GM23338 (cell line): ENCODE data around the gene METTL24. TPM values are rescaled to one million over a fixed set of nuclear protein-coding genes. Genes with fewer than 3 reads are reported as not detected.
A peak's percentile ranks its signal among the peaks of the same experiment; 100 is the strongest.

Source experiments
- ATAC-seq: fragments of 200-7000 bp; cut with Tn5 transposase; 3 replicates; pipeline ENCODE4 v1.9.1; 2020
- DNase-seq: peaks from one replicate; pipeline ENCODE4 v3.0.0-alpha.2; 2015; ENCODE audit warnings: low spot score
- H2AFZ ChIP-seq: fragments of 200-600 bp; sonication (generic); 2 replicates; pipeline ENCODE4 v1.8.0; 2016; ENCODE audit warnings: antibody characterized with exemption, mild to moderate bottlenecking, moderate library complexity
- H3F3A ChIP-seq: fragments of 200-600 bp; sonication (generic); replicated peaks from 2 replicates; pipeline ENCODE4 v1.8.0; 2017; ENCODE audit warnings: antibody characterized with exemption, mixed run types, low read depth
- H3K27ac ChIP-seq: fragments of 200-600 bp; sonication (generic); 2 replicates; pipeline ENCODE4 v1.6.1; 2016; ENCODE audit warnings: low read depth
- H3K27me3 ChIP-seq: fragments of 200-600 bp; sonication (generic); 2 replicates; pipeline ENCODE4 v1.8.0; 2016; ENCODE audit warnings: mild to moderate bottlenecking, mixed run types, moderate library complexity; ENCODE audit not compliant: insufficient read depth
- H3K36me3 ChIP-seq: fragments of 200-600 bp; sonication (generic); 2 replicates; pipeline ENCODE4 v1.8.0; 2016; ENCODE audit warnings: mild to moderate bottlenecking; ENCODE audit not compliant: insufficient read depth
- H3K4me1 ChIP-seq: fragments of 200-600 bp; sonication (generic); 2 replicates; pipeline ENCODE4 v1.8.0; 2016; ENCODE audit warnings: mild to moderate bottlenecking, moderate library complexity; ENCODE audit not compliant: insufficient read depth
- H3K4me2 ChIP-seq: fragments of 200-600 bp; sonication (generic); 2 replicates; pipeline ENCODE4 v1.7.1; 2017; ENCODE audit warnings: mixed run types
- H3K4me3 ChIP-seq: fragments of 200-600 bp; sonication (generic); 2 replicates; pipeline ENCODE4 v1.6.1; 2016; ENCODE audit warnings: mixed run types
- H3K79me2 ChIP-seq: fragments of 200-600 bp; sonication (generic); replicated peaks from 2 replicates; pipeline ENCODE4 v1.8.0; 2017; ENCODE audit warnings: mild to moderate bottlenecking; ENCODE audit not compliant: insufficient read depth
- H3K9me2 ChIP-seq: fragments of 200-600 bp; sonication (generic); 2 replicates; pipeline ENCODE4 v1.8.0; 2017; ENCODE audit not compliant: insufficient read depth
- H4K20me1 ChIP-seq: fragments of 200-600 bp; sonication (generic); replicated peaks from 2 replicates; pipeline ENCODE4 v1.8.0; 2017; ENCODE audit warnings: mild to moderate bottlenecking; ENCODE audit not compliant: insufficient read depth
- H3K27ac Mint-ChIP-seq: 2 replicates; pipeline ENCODE4 v1.8.0; 2020; ENCODE audit warnings: inconsistent platforms, mild to moderate bottlenecking, moderate library complexity, mixed read lengths
- H3K27me3 Mint-ChIP-seq: 3 replicates; pipeline ENCODE4 v1.8.0; 2022; ENCODE audit warnings: low read depth, mild to moderate bottlenecking, moderate library complexity, mixed read lengths, inconsistent platforms; ENCODE audit not compliant: insufficient read depth, poor library complexity
- H3K36me3 Mint-ChIP-seq: 3 replicates; pipeline ENCODE4 v1.8.0; 2021; ENCODE audit warnings: low read depth, mild to moderate bottlenecking, inconsistent platforms, moderate library complexity, mixed read lengths
- H3K4me1 Mint-ChIP-seq: 3 replicates; pipeline ENCODE4 v1.8.0; 2020; ENCODE audit warnings: mild to moderate bottlenecking, inconsistent platforms, mixed read lengths
- H3K4me3 Mint-ChIP-seq: 3 replicates; pipeline ENCODE4 v1.8.0; 2021; ENCODE audit warnings: moderate library complexity, mild to moderate bottlenecking, inconsistent platforms, mixed read lengths
- H3K9me3 Mint-ChIP-seq: 3 replicates; pipeline ENCODE4 v1.8.0; 2020; ENCODE audit warnings: moderate library complexity, mild to moderate bottlenecking, inconsistent platforms, mixed read lengths
- CREB1 ChIP-seq: fragments of 250-450 bp; sonication (Bioruptor Pico); IDR thresholded peaks from 2 replicates; pipeline ENCODE4 v1.5.0; 2020; ENCODE audit warnings: low read depth, mild to moderate bottlenecking, moderate library complexity
- EZH2 ChIP-seq: fragments of 200-600 bp; sonication (generic); IDR thresholded peaks from one replicate; pipeline ENCODE4 v1.8.0; 2017; ENCODE audit warnings: antibody characterized with exemption, mild to moderate bottlenecking, low read depth; ENCODE audit not compliant: unreplicated experiment
- EZH2phosphoT487 ChIP-seq: fragments of 200-600 bp; sonication (generic); IDR thresholded peaks from one replicate; pipeline ENCODE4 v1.8.1; 2018; ENCODE audit warnings: antibody characterized with exemption; ENCODE audit not compliant: unreplicated experiment
- JUNB ChIP-seq: IDR thresholded peaks from one replicate; pipeline ENCODE4 v1.6.1; 2016; ENCODE audit warnings: antibody characterized with exemption; ENCODE audit not compliant: unreplicated experiment
- NANOG ChIP-seq: IDR thresholded peaks from 2 replicates; pipeline ENCODE4 v1.6.1; 2016; ENCODE audit warnings: antibody characterized with exemption, borderline replicate concordance
- POLR2AphosphoS5 ChIP-seq: IDR thresholded peaks from 2 replicates; pipeline ENCODE4 v1.6.1; 2016; ENCODE audit warnings: antibody characterized with exemption, low read depth
- ZNF331 ChIP-seq: fragments of 250-450 bp; sonication (Bioruptor Pico); IDR thresholded peaks from 2 replicates; pipeline ENCODE4 v1.5.0; 2020; ENCODE audit warnings: low read depth, mild to moderate bottlenecking, moderate library complexity
- polyA plus RNA-seq: library from polyadenylated mRNA; unstranded; fragments of >200 nt; fragmentation: Nextera tagmentation; extraction: Ambion mirVana; gene quantifications from 2 replicates; pipeline ENCODE4 v1.2.1, GENCODE V29; 2016
- total RNA-seq: library from RNA; depleted of rRNA; stranded (reverse); fragments of >200 nt; shearing (Covaris generic); gene quantifications from 2 replicates; pipeline ENCODE4 v1.2.3, GENCODE V29; 2014
- TF ChIP-seq, protein P1 (sequence below): fragments of 250-450 bp; sonication (Bioruptor Pico); IDR thresholded peaks from 2 replicates; pipeline ENCODE4 v1.5.0; 2020; ENCODE audit warnings: mild to moderate bottlenecking, moderate library complexity
- TF ChIP-seq, protein P2 (sequence below), 2 experiments: fragments of 200-600 bp in 1 of 2; sonication (generic) in 1 of 2; conservative IDR thresholded peaks; 2 replicates each; pipeline versions ENCODE4 v1.5.1 to v1.6.1; 2016 to 2017; ENCODE audit warnings: antibody characterized with exemption in 2 of 2, low read depth in 2 of 2, mild to moderate bottlenecking in 2 of 2, moderate library complexity in 1 of 2
- TF ChIP-seq, protein P3 (sequence below): IDR thresholded peaks from 2 replicates; pipeline ENCODE4 v1.6.1; 2016; ENCODE audit warnings: antibody characterized with exemption
- TF ChIP-seq, protein P4 (sequence below): IDR thresholded peaks from one replicate; pipeline ENCODE4 v1.6.1; 2018; ENCODE audit warnings: antibody characterized with exemption; ENCODE audit not compliant: unreplicated experiment

Gene METTL24
- total and polyA plus RNA-seq, 2 experiments from 2014 or later = 0.35 TPM; not detected in 1

DNA sequence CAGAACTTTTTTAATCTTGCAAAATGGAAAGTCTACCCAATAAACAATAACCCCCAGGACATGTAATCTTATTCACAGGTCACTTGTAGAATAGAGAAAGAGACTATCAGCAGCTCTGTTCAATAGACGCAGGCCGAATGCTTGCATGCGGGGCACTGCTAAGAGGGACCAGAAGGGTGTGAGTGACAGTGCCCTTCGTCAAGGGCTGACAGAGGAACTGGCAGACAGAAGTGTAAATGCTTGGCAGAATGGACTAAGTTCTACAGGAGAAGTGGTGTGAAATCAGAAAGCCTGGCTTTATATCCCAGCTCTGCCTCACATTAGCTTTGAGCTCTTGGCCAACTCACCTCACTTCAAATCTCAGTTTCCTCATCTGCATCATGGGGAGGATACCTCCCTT is 36.3 kb upstream of the METTL24 start (continued):
- TF ChIP-seq, protein P1, sequence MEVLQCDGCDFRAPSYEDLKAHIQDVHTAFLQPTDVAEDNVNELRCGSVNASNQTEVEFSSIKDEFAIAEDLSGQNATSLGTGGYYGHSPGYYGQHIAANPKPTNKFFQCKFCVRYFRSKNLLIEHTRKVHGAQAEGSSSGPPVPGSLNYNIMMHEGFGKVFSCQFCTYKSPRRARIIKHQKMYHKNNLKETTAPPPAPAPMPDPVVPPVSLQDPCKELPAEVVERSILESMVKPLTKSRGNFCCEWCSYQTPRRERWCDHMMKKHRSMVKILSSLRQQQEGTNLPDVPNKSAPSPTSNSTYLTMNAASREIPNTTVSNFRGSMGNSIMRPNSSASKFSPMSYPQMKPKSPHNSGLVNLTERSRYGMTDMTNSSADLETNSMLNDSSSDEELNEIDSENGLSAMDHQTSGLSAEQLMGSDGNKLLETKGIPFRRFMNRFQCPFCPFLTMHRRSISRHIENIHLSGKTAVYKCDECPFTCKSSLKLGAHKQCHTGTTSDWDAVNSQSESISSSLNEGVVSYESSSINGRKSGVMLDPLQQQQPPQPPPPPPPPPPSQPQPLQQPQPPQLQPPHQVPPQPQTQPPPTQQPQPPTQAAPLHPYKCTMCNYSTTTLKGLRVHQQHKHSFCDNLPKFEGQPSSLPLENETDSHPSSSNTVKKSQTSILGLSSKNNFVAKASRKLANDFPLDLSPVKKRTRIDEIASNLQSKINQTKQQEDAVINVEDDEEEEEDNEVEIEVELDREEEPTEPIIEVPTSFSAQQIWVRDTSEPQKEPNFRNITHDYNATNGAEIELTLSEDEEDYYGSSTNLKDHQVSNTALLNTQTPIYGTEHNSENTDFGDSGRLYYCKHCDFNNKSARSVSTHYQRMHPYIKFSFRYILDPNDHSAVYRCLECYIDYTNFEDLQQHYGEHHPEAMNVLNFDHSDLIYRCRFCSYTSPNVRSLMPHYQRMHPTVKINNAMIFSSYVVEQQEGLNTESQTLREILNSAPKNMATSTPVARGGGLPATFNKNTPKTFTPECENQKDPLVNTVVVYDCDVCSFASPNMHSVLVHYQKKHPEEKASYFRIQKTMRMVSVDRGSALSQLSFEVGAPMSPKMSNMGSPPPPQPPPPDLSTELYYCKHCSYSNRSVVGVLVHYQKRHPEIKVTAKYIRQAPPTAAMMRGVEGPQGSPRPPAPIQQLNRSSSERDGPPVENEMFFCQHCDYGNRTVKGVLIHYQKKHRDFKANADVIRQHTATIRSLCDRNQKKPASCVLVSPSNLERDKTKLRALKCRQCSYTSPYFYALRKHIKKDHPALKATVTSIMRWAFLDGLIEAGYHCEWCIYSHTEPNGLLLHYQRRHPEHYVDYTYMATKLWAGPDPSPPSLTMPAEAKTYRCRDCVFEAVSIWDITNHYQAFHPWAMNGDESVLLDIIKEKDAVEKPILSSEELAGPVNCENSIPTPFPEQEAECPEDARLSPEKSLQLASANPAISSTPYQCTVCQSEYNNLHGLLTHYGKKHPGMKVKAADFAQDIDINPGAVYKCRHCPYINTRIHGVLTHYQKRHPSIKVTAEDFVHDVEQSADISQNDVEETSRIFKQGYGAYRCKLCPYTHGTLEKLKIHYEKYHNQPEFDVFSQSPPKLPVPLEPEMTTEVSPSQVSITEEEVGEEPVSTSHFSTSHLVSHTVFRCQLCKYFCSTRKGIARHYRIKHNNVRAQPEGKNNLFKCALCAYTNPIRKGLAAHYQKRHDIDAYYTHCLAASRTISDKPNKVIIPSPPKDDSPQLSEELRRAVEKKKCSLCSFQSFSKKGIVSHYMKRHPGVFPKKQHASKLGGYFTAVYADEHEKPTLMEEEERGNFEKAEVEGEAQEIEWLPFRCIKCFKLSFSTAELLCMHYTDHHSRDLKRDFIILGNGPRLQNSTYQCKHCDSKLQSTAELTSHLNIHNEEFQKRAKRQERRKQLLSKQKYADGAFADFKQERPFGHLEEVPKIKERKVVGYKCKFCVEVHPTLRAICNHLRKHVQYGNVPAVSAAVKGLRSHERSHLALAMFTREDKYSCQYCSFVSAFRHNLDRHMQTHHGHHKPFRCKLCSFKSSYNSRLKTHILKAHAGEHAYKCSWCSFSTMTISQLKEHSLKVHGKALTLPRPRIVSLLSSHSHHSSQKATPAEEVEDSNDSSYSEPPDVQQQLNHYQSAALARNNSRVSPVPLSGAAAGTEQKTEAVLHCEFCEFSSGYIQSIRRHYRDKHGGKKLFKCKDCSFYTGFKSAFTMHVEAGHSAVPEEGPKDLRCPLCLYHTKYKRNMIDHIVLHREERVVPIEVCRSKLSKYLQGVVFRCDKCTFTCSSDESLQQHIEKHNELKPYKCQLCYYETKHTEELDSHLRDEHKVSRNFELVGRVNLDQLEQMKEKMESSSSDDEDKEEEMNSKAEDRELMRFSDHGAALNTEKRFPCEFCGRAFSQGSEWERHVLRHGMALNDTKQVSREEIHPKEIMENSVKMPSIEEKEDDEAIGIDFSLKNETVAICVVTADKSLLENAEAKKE (CRISPR knock-in tag) = no peak
- TF ChIP-seq POLR2AphosphoS5 (no peak), ZNF331 (no peak), NANOG (no peak), EZH2phosphoT487 (no peak), CREB1 (no peak), EZH2 (no peak), JUNB (no peak)
- TF ChIP-seq, protein P2, sequence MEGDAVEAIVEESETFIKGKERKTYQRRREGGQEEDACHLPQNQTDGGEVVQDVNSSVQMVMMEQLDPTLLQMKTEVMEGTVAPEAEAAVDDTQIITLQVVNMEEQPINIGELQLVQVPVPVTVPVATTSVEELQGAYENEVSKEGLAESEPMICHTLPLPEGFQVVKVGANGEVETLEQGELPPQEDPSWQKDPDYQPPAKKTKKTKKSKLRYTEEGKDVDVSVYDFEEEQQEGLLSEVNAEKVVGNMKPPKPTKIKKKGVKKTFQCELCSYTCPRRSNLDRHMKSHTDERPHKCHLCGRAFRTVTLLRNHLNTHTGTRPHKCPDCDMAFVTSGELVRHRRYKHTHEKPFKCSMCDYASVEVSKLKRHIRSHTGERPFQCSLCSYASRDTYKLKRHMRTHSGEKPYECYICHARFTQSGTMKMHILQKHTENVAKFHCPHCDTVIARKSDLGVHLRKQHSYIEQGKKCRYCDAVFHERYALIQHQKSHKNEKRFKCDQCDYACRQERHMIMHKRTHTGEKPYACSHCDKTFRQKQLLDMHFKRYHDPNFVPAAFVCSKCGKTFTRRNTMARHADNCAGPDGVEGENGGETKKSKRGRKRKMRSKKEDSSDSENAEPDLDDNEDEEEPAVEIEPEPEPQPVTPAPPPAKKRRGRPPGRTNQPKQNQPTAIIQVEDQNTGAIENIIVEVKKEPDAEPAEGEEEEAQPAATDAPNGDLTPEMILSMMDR (conservative IDR thresholded peaks at IDR 0.05; ENCODE audit: low read depth in 2 of 2) = no peak

DNA sequence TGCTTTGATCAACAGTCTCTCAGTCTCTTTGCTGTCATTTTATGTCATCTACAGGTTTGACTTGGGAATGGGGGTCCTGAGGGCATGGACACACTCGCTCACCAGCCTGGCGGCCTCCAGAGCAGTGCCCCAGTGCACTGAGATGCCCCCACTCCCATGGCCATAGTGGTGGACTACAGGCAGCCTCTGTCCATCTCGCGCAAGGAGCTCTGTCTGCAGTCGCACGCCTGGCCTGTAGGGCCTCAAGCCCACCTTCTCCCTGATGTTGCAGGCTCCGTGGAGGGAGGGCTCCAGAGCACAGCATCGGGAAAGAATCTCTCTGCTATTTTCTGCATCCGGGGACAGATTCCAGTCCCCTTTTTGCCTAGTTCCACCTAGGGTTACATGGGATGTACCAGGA is 34.6 kb upstream of the METTL24 start:
- H3K4me1 ChIP-seq = no peaks in the 10 kb centered on the region; the same call in 1 of the 2 replicates
- DNase-seq = peak; percentile 55
- Mint-ChIP-seq H3K4me1 (peaks cover 4% of the 10 kb centered on the region), H3K4me3 (no peak overlapping the region), H3K36me3 (no peaks in the 10 kb centered on the region), H3K9me3 (no peaks in the 10 kb centered on the region), H3K27me3 (peaks cover 1% of the 10 kb centered on the region), H3K27ac (no peak overlapping the region)
- no peaks in the 10 kb centered on the region for H4K20me1 ChIP-seq
- H3K27ac ChIP-seq = no peak overlapping the region
- H3F3A ChIP-seq = no peaks in the 10 kb centered on the region
- H3K79me2 ChIP-seq = no peaks in the 10 kb centered on the region
- H3K27me3 ChIP-seq = no peaks in the 10 kb centered on the region
- no peaks in the 10 kb centered on the region for H3K9me2 ChIP-seq
- peak overlapping the region; percentile 34; the same call in 1 of the 2 replicates for H2AFZ ChIP-seq
- no peak overlapping the region for H3K4me2 ChIP-seq
- peak; percentile 93 for ATAC-seq
- no peaks in the 10 kb centered on the region for H3K36me3 ChIP-seq
- no peak overlapping the region for H3K4me3 ChIP-seq
- TF ChIP-seq, protein P3, sequence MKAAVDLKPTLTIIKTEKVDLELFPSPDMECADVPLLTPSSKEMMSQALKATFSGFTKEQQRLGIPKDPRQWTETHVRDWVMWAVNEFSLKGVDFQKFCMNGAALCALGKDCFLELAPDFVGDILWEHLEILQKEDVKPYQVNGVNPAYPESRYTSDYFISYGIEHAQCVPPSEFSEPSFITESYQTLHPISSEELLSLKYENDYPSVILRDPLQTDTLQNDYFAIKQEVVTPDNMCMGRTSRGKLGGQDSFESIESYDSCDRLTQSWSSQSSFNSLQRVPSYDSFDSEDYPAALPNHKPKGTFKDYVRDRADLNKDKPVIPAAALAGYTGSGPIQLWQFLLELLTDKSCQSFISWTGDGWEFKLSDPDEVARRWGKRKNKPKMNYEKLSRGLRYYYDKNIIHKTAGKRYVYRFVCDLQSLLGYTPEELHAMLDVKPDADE = no peak
- TF ChIP-seq, protein P4, sequence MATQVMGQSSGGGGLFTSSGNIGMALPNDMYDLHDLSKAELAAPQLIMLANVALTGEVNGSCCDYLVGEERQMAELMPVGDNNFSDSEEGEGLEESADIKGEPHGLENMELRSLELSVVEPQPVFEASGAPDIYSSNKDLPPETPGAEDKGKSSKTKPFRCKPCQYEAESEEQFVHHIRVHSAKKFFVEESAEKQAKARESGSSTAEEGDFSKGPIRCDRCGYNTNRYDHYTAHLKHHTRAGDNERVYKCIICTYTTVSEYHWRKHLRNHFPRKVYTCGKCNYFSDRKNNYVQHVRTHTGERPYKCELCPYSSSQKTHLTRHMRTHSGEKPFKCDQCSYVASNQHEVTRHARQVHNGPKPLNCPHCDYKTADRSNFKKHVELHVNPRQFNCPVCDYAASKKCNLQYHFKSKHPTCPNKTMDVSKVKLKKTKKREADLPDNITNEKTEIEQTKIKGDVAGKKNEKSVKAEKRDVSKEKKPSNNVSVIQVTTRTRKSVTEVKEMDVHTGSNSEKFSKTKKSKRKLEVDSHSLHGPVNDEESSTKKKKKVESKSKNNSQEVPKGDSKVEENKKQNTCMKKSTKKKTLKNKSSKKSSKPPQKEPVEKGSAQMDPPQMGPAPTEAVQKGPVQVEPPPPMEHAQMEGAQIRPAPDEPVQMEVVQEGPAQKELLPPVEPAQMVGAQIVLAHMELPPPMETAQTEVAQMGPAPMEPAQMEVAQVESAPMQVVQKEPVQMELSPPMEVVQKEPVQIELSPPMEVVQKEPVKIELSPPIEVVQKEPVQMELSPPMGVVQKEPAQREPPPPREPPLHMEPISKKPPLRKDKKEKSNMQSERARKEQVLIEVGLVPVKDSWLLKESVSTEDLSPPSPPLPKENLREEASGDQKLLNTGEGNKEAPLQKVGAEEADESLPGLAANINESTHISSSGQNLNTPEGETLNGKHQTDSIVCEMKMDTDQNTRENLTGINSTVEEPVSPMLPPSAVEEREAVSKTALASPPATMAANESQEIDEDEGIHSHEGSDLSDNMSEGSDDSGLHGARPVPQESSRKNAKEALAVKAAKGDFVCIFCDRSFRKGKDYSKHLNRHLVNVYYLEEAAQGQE = no peak
